Stimulated activated CD8-positive, alpha-beta memory T cell treated with anti-CD3 and anti-CD28 coated beads, Interleukin-15, amount 100 ng/mL, for 4 hours (primary cell): Measurements from ENCODE around the gene HOXD3.

ENCODE experiments used
- DNase-seq, 2 donors: peaks; one replicate each; pipeline ENCODE4 v3.0.0-alpha.2; 2020; ENCODE audit warnings: low read depth in 2 of 2

Gene HOXD3

DNA sequence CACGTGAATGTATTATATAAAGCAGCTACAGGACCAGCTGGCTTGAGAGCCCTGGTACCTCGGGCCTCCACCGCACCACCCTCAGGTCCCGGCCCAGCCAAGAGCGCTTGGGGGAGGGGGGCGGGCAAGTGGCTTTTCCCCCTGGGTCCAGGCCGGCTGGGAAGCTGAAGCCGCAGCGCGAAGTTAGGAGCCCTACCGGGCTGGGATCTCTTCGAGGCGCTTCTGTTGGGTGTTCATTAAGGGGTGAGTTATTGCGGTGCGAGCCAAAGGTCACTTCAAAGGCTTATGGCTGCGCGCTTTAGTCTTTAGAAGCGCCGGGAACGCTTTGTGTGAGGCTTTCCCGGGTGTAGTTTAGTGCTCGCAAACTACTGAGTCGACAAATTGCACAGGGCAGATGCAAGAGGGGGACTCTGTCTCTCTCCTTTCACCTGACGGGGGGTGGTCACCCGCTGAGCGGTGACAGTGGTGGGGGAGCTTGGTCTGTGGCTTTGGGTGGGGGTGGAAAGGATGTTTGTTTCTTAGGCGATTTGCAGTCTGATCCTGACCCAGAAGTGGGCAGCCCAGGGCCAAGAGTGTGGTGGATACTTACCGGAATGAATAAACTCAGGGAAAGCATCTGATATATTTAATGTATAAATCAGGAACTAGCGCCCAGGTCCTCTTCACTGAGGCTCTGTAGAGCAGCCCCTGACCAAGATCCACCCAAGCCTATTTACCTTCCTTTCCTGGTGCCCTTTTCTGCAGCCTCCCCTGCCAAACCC is 6.0 kb downstream of the HOXD3 start:
- no peak for DNase-seq

- DNase-seq = no peak
Measured at GRCh38 chr2:176163672-176164056, 6.6 kb downstream of the HOXD3 start.

- DNase-seq = no peak
Measured at GRCh38 chr2:176164201-176164600, 7.1 kb downstream of the HOXD3 start.

DNA sequence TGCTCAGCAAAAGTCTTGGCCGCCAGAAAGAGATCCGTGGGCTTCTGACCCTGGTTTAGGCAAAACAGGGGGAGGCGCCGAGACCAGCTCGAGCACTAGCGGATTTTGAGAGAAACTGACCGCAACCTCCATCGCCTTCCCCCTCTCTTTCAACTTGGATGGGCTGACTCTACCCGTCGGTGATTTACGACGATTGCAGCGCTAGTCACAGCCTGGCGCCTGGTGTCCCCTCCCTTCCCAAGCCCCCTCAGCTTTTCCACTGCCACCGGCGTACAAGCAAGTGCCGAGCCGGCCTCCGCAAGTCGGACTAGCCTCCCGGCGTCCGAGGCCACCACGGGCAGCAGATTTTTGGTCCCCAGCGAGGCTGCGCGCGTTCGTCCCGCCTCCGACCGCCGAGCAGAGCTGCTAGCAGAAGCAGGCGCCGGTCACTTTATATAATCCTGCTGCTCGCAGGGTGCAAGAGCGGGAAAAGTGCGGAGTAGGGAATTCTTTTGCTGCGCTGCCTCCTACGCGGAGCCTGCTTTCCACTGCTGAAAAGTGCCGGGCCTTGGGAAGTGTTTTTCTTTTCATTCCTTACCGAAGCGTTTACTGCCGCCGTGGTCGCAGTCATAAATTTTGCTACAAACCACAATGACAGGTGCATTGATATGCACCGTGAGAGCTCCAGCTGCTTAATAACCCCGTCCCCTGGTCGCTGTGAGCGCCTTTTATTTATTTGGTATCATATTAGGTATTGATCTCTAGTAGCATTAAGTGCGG is 7.7 kb downstream of the HOXD3 start:
- no peak for DNase-seq

DNA sequence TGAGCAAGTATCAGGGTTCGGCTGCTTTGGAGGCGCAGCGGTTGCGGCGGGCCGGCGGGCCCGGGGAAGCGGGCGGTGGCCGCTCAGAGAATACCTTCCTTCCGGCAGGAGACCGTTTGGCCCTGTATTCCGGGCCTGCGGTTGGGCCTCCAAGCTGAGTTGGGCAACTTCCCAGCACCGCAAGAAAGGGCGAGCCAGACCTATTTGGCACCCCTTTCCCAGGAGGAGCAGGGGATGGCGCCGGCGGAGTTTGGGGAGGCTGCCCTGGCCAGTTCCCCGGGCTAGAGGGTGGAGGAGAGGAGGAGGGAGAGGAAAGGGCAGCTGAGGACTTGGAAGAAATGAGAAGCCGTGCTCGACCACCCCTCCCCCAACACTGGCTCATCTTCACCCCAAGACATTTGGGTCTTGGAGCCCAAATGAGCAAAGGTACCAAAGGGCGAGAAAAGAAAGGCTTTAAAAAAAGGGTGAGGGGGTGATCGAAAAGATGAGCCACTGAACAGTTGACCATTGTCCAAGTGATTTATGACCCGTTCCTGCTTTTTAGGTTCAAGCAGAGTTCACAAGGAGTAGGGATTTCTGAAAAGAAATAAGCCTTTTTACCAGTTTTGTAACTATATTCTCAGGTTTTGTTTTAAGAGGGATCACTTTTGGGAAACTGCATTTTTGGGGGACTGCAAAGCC is 8.4 kb downstream of the HOXD3 start:
- DNase-seq = no peak

DNA sequence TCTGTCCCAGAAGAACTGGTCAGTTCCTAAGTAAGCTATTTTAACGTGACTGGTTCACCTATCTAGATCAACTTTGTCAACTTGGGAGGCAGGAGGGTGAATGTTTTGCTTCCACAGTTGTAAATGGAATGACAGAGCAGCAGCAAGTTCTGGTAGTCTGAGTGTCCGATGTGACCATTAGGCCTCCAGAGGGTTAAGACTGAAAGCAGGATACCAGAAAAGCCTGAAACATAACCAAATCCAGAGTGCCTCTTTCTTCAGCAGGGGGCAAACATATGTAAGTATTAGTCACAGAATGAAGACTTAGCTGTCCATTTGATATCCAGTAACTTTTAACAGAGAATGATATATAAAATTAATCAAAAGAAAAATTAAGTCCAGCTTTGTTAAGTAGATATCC is 9.2 kb downstream of the HOXD3 start:
- DNase-seq = no peak

DNA sequence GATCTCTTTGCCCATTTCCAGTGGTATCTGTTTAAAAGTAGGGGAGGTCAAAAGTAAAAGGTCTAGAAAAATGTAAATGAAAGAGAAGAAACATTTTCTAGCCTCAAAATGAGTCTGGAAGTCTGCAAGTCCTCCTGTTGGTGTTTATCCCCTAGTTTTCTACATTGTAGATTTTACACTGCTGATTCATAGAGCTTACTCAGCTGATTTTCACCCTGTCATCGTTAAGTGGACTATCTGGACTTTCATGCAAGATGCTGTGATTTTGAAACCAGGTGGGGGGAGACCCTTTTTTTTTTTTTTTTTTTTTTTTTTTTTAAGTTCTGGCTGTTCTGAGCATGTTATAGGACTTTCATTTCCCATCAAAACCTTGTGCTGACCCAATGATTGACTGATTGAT is 10.3 kb downstream of the HOXD3 start:
- no peak for DNase-seq

- DNase-seq = no peak
Measured at GRCh38 chr2:176169181-176169580, 12.1 kb downstream of the HOXD3 start.

- no peak for DNase-seq
Measured at GRCh38 chr2:176169711-176170110, 12.6 kb downstream of the HOXD3 start.

DNA sequence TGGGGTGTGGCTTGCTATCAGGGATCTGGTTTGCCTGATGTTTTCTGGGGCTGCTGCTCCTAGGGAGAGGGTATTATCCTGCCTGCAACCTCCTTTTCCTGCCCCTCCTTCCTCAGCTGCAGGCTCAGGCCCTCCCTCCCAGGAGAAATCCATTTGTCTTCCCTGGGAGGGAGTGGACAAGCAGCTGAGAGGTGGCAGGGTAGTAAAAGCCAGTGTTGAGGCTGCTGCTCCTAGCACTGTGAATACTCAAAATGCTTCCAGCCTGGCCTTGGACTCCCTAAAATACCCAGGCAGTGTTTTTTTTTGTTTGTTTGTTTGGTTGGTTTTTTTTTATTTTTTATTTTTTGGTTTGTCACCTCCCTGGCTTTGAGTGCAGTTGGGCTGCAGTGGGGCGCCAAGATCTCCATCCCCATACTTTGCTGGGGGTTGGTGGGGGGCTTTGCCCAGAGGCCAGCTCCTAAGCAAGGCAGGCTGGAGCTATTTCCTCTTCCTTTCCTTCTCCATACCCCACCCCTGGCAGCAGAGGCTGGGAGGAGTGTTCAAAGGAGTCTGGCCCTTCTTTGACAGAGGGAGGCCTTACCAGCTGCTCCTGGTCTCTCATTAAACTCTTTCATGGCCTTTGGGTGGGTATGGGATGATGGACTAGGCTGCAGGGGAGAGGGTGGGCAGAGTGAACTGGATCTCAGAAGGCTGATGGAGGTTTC is 13.6 kb downstream of the HOXD3 start:
- no peak for DNase-seq

DNA sequence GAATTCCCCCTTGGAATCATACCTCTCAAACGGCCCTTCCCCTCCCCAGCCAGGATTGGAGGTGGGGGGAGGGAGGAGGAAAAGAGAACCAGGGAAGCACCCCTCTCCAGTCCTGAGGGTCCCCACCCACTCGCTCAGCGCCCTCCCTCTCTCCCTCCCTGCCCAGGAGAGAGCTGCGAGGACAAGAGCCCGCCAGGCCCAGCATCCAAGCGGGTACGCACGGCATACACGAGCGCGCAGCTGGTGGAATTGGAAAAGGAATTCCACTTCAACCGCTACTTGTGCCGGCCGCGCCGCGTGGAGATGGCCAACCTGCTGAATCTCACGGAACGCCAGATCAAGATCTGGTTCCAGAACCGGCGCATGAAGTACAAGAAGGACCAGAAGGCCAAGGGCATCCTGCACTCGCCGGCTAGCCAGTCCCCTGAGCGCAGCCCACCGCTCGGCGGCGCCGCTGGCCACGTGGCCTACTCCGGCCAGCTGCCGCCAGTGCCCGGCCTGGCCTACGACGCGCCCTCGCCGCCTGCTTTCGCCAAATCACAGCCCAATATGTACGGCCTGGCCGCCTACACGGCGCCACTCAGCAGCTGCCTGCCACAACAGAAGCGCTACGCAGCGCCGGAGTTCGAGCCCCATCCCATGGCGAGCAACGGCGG is 14.4 kb downstream of the HOXD3 start:
- no peak for DNase-seq

DNA sequence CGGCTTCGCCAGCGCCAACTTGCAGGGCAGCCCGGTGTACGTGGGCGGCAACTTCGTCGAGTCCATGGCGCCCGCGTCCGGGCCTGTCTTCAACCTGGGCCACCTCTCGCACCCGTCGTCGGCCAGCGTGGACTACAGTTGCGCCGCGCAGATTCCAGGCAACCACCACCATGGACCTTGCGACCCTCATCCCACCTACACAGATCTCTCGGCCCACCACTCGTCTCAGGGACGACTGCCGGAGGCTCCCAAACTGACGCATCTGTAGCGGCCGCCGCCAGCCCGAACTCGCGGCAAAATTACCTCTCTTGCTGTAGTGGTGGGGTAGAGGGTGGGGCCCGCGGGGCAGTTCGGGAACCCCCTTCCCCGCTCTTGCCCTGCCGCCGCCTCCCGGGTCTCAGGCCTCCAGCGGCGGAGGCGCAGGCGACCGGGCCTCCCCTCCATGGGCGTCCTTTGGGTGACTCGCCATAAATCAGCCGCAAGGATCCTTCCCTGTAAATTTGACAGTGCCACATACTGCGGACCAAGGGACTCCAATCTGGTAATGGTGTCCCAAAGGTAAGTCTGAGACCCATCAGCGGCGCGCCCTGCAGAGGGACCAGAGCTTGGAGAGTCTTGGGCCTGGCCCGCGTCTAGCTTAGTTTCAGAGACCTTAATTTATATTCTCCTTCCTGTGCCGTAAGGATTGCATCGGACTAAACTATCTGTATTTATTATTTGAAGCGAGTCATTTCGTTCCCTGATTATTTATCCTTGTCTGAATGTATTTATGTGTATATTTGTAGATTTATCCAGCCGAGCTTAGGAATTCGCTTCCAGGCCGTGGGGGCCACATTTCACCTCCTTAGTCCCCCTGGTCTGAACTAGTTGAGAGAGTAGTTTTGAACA is 15.1 kb downstream of the HOXD3 start:
- DNase-seq = no peak

DNA sequence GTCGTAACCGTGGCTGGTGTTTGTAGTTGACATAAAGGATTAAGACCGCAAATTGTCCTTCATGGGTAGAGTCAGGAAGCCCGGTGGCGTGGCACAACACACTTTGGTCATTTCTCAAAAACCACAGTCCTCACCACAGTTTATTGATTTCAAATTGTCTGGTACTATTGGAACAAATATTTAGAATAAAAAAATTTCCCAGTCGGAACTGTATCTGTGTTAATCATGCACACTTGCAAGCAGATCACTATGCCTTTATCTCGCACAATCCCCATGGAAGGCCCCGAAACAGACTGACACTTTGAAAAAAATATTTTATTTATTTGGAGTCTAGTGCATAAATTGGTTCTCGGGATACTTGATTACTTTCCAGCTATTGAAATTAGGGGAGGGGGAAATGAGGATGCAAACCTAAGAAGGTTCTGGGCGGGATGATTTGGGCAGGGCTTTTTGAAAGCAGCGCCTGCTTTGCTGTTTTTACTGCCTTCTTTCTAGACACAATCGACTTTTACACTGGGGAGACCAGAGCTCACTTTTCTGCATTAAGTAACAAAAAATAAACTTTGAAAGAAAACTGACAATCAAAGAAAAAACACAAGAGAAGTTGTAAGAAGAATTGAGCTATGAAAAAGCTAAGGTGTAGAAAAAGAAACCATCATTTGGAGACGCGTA is 15.9 kb downstream of the HOXD3 start:
- DNase-seq = no peak

DNA sequence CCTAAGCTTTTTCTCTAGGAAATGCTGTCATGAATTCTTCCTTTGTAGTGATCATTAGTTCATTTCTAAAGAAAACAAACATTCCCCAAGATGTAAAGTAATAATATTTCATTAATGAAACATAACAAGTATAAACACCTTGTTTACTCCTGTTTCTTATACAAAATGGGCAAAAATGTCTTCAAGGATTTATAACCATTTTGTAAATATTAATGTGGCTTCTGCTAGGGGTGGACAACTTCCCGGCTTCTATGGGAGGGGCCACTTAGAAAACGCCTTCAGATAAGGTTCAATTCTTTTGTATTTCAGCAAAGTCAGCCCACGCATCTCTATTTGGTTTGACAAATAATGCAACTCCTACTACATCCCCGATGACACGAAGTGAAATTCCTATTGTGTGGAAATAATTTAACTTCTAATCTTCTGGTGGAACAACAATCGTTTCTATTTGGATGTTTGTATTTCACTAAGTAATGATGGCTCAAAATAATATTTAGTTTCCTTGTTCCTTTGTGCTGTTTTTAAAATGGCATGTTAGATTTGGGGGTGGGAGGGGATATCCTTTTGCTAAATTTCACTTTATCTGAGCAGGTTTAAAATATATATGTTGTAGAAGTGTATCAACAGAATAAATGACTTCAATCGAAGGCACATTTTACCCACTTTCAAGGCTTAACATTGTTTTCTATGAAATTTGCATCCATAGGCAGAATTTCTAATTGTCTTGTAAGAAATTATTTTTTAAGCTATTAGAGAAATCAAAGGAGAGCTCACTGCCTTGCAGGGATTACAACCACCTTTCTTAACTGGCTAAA is 16.7 kb downstream of the HOXD3 start:
- no peak for DNase-seq

DNA sequence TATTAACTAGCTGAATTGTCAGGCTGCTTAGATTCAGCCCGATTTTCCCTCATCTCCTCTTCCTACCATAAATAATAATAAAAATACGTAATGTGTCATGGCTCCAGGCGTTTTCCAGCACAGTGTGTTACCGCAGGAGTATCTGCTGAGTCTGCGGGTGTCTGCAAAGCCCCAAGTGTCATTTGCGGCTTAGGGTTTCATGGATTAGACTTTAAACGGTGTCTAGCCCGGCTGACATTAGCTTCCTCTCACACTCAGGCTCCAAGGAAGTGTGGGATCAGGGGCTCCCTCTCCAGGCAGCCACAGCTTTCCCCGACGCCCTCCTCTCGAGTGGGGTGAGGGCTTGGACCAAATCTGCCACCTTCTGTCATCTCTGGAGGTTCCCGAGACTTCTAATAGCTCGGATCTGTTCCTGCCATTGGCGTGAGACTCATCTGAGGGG is 17.3 kb downstream of the HOXD3 start:
- DNase-seq = no peak

DNA sequence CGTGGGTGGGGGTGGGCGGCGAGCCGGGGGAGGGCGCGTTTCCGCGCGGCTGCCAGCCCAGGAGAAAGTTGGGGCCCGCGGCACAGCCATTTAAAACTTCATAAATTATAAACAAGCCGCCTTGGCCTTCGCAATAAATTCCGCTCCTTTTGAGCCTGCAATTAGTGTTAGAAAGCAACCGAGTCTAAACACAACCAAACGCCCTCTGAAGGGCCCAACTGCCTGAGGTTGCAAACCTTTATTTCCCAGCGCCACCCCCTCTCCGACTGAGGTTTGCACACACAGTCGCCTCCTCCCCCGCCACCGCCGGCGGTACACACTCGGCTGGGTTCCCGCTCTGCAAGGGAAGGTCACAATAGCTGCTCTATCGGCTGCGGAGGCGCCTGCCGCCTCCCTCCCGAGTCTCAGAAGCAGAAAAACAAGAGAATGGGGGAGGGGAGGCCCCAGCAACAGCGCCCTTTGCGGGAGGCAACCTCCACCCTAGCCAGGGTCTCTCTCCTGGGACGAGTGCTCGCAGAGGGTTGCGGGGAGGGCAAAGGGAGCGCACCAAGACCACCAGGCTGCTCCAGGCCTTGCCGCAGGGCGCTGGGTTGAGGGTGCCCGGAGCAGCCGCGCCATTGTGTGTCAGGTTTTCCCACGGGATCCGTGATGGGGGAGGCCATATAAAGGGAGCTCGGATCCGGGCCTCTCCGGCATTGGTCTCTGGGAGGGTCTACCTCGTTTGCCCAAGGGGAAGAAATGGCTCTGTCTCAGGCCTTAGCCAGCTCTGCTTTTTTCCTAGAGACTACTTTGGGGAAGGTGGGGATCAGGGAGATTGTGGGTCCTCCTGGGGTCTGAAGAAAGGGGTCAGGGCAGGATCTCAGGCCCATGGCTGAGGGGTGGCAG is 18.0 kb downstream of the HOXD3 start:
- no peak for DNase-seq

- DNase-seq = no peak
Measured at GRCh38 chr2:176175709-176176607, 18.9 kb downstream of the HOXD3 start.
